NT2/D1 (cell line): ENCODE measurements around the gene MYZAP.

ENCODE experiments used
- DNase-seq: peaks from one replicate; pipeline ENCODE4 v3.0.0-alpha.2; 2011; ENCODE audit warnings: low read depth, low spot score
- H3K27me3 ChIP-seq: 2 replicates; pipeline ENCODE4 v1.6.0; 2011; ENCODE audit warnings: mild to moderate bottlenecking; ENCODE audit not compliant: insufficient read length, insufficient read depth
- H3K36me3 ChIP-seq: 2 replicates; pipeline ENCODE4 v1.6.1; 2011; ENCODE audit warnings: mild to moderate bottlenecking, low read length, mixed read lengths; ENCODE audit not compliant: insufficient read depth, insufficient read length
- H3K4me1 ChIP-seq: 2 replicates; pipeline ENCODE4 v1.5.1; 2011; ENCODE audit not compliant: insufficient read depth, insufficient read length
- H3K4me3 ChIP-seq: 2 replicates; pipeline ENCODE4 v1.5.1; 2011; ENCODE audit warnings: low read depth; ENCODE audit not compliant: insufficient read length
- H3K9ac ChIP-seq: 2 replicates; pipeline ENCODE4 v1.6.0; 2011; ENCODE audit warnings: low read depth; ENCODE audit not compliant: insufficient read length
- H3K9me3 ChIP-seq: 2 replicates; pipeline ENCODE4 v1.5.1; 2011; ENCODE audit warnings: mild to moderate bottlenecking, low read length; ENCODE audit not compliant: insufficient read depth
- SUZ12 ChIP-seq: IDR thresholded peaks from 2 replicates; pipeline ENCODE4 v1.6.1; 2011; ENCODE audit not compliant: insufficient read length, insufficient read depth; ENCODE audit errors: extremely low read depth
- YY1 ChIP-seq: IDR thresholded peaks from 2 replicates; pipeline ENCODE4 v1.6.1; 2011; ENCODE audit not compliant: insufficient read length, insufficient read depth
- ZNF274 ChIP-seq: IDR thresholded peaks from 2 replicates; pipeline ENCODE4 v1.6.1; 2011; ENCODE audit warnings: mild to moderate bottlenecking, low read depth, low read length

Gene MYZAP

DNA sequence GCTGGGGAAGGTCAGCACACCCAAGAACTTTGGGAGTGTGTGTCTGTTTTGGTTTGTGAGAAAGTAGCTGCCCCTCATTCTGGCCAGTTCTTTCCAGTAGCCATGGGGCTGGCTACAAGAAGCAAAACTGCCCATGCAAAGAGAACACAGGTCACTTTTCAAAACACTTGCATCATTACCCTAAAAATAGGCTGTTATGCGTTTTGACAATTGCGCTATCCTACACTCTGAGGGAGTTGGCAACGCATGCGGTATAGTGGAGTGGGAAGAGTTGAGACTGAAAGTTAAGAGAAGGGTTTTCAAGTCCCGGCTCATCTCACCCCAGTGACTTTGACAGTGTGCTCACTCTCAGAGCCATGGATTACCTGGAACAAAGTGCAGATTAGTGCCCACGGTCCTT is 41.8 kb upstream of the MYZAP start:
- Histone ChIP-seq H3K4me3 (no peak overlapping the region), H3K36me3 (peaks cover 44% of the 10 kb centered on the region), H3K9me3 (no peaks in the 10 kb centered on the region), H3K4me1 (peaks cover 12% of the 10 kb centered on the region), H3K9ac (no peak overlapping the region), H3K27me3 (no peaks in the 10 kb centered on the region)
- TF ChIP-seq ZNF274, result no peak
- TF ChIP-seq SUZ12, result no peak
- no peak for TF ChIP-seq YY1
- DNase-seq, result no peak

DNA sequence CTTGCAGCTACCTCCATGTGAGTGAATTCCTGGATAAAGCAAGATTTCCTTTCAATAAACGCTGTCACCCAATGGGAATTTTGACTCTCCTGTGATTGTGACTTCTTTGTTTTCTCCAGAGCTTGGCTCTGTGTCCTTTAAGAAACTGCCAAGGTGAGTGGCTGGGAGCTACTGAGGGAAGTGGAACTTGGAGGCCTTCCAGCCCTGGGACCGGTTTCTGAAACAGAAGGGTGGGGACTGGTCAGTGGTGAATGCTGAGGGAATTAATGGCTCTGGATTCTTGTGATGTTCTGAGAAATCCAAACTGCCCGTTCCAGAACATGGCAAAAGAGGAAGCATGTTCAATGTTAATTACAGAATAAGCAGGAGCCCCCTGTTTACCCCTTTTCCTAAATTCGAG is 41.1 kb upstream of the MYZAP start:
- DNase-seq, result no peak
- Histone ChIP-seq H3K9ac (no peak overlapping the region), H3K4me3 (no peak overlapping the region), H3K9me3 (no peaks in the 10 kb centered on the region), H3K4me1 (peaks cover 12% of the 10 kb centered on the region), H3K27me3 (no peaks in the 10 kb centered on the region), H3K36me3 (peaks cover 37% of the 10 kb centered on the region)
- TF ChIP-seq YY1 (no peak), ZNF274 (no peak), SUZ12 (no peak)

DNA sequence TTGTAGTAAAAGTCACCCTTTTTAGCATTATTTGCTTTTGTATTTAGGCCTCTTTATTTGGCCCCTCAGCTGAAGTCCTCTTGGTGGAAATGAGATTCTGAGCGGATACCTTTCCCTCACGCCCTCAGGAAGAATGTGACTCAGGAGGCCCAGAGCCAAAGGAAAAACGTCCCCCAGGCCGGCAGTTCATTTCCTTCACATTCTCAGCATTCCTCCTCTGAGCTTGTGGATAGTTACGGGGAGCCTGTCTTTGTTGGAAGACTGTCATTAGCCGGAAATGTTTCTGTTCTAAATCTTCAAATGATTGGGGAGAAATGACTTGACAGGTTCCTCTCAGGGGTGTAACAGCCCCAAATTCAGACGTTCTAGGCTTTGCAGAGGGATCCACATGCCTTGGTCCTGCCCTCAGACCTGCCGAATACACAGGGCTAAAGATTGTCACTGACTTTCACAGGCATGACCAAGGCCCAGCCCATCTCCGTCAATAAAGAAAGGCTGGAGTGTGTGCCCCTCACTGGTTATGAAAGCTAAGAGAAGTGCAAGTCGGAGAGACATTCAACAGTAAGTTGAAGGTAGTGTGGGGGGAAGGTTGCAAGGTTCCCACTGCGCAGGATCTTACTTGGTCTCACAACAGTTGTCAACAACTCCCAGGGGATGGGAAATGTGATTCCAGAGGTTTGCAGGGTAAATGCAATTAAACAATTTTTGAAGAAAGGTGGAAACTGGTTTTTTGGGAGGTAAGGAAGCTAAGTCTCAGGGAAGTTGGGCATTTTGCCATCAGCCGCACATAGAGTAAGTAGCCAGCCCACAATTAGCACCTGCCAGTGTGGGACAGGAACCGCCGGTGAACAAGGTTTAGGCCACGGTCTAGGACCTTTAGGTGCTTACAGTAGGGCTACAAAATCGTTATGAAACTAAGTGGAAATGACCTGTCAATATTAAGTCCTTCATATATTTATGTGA is 39.7 kb upstream of the MYZAP start:
- peak; percentile 85 for DNase-seq
- H3K4me1 ChIP-seq, result peaks cover 12% of the 10 kb centered on the region
- peaks cover 26% of the 10 kb centered on the region for H3K36me3 ChIP-seq
- no peak overlapping the region for H3K9ac ChIP-seq
- no peak overlapping the region for H3K4me3 ChIP-seq
- no peaks in the 10 kb centered on the region for H3K27me3 ChIP-seq
- no peak for TF ChIP-seq YY1
- no peak for TF ChIP-seq SUZ12
- no peak for TF ChIP-seq ZNF274
- H3K9me3 ChIP-seq, result no peaks in the 10 kb centered on the region

DNA sequence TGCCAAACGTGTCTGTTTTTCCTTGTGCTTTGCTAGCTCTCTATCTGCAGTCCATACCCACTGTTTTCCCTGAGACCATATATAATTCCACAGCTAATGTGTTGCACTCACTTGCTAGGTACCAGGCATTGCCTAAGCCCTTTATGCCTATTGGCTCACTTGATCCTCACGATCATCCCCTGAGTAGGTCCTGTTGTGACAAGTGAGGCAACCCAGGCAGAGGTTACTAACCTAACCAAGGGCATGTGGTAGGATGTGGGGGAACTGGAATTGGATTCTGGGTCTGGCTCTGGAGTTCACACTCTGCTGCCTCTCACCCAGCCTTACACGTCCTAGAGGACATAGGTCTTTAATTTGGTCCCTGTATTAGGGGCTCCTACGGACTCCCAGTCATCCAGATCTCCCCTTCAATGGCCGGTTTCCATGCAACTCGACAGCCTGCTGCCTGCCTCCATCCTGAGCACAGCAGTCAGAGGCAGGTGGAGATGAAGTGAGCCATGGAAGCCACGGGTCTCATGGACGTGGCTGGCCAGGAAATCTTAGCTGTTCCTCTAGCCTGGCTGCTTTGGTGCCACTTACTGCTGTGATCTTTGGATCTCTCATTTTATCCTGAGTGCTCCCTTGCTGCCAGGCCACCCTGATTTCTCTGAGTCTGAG is 38.9 kb upstream of the MYZAP start:
- H3K4me1 ChIP-seq, result peaks cover 12% of the 10 kb centered on the region
- no peak overlapping the region for H3K9ac ChIP-seq
- no peak for TF ChIP-seq ZNF274
- TF ChIP-seq YY1, result no peak
- no peak for TF ChIP-seq SUZ12
- peaks cover 20% of the 10 kb centered on the region for H3K36me3 ChIP-seq
- H3K27me3 ChIP-seq, result no peaks in the 10 kb centered on the region
- no peak for DNase-seq
- H3K4me3 ChIP-seq, result no peak overlapping the region
- no peaks in the 10 kb centered on the region for H3K9me3 ChIP-seq

DNA sequence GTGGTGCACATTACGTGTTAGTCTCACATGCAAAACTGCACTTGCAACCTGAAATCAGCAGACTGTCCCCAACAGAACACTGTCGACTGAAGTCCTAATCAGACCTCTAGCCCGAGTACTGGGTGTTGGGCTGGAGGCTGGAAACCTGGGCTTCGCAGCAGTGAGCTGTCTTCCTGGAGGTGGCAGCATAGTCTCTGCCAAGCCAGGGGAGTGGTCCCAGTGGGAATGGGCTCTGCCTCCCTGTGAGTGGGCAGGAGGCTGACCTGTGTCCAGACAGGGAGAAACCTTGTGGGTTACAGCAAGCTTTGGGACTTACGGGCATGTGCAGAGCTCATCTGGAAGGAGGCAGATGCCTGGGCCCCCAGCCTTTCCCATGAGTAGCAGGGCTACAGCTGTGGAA is 38.2 kb upstream of the MYZAP start:
- Histone ChIP-seq H3K4me1 (peaks cover 12% of the 10 kb centered on the region), H3K9me3 (no peaks in the 10 kb centered on the region), H3K36me3 (peaks cover 15% of the 10 kb centered on the region), H3K9ac (no peak overlapping the region), H3K27me3 (no peaks in the 10 kb centered on the region), H3K4me3 (no peak overlapping the region)
- TF ChIP-seq ZNF274 (no peak), SUZ12 (no peak), YY1 (no peak)
- no peak for DNase-seq

DNA sequence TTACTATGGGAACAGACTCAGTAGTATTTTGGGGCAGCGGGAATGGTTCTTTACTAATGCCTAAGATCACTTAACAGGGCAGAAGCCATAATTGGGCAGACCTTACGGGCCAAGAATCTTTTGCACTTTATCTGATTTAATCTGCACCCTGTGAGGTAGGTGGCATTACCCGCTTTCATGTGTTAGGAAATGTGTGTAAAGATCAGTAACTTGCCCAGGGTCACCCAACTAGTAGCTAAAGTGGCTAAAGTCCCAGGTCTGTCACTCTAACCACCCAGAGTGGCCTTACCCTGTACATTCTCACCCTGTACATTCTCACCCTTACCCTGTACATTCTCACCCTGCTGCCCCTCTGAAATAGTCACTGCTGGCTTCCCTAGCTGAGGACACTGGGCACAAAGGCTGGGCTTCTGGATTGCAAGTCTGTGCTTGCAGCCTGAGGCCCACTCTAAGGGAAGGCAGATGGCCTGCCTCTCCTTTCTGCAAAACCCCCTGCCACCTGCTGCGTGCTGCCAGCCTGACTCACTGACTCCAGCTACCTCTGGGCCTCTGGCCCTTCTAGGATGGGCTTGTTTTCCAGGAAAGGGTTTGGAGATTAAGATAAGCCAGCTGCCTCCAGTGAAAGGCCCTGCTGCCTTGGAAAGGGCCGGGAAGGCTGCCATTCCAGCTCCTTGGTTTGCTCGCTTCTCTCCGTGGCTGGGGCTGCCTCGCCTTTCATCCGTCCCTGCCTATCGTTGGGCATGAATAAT is 37.5 kb upstream of the MYZAP start:
- no peaks in the 10 kb centered on the region for H3K9me3 ChIP-seq
- peaks cover 8% of the 10 kb centered on the region for H3K36me3 ChIP-seq
- no peak for TF ChIP-seq YY1
- no peak for TF ChIP-seq SUZ12
- TF ChIP-seq ZNF274, result no peak
- H3K9ac ChIP-seq, result no peak overlapping the region
- peaks cover 12% of the 10 kb centered on the region for H3K4me1 ChIP-seq
- H3K4me3 ChIP-seq, result no peak overlapping the region
- DNase-seq, result no peak
- no peaks in the 10 kb centered on the region for H3K27me3 ChIP-seq

DNA sequence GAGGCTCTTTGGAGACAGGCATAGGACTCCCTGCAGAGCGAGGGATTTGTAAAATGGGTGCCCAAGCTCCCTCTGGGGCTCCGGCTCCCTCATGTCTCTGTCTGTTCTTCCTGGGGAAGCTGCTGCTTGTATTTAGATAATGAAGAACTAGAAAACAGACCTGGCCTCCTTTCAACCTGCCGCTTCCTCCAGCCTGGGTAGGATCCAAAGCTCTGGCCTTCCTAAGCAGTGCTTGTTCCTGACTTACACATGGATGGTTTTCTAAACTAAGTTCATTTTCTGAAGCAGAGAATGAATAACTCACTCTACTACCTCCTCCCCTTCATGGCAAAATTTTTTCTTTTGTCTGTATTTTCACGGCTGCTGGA is 36.9 kb upstream of the MYZAP start:
- Histone ChIP-seq H3K9me3 (no peaks in the 10 kb centered on the region), H3K4me3 (no peak overlapping the region), H3K27me3 (no peaks in the 10 kb centered on the region), H3K36me3 (peaks cover 3% of the 10 kb centered on the region), H3K9ac (no peak overlapping the region), H3K4me1 (peaks cover 12% of the 10 kb centered on the region)
- no peak for TF ChIP-seq YY1
- TF ChIP-seq SUZ12, result no peak
- no peak for TF ChIP-seq ZNF274
- DNase-seq, result no peak
